Parathyroid adenoma (tissue), 2 donors: ENCODE data around the gene PGBD5.

Experiments
- H2AFZ ChIP-seq: fragments of 300-600 bp; sonication (generic); one replicate; pipeline ENCODE4 v1.7.0; 2017; ENCODE audit warnings: antibody characterized with exemption, mild to moderate bottlenecking
- H3K27ac ChIP-seq: fragments of 300-600 bp; sonication (generic); one replicate; pipeline ENCODE4 v1.7.0; 2017
- H3K27me3 ChIP-seq: fragments of 300-600 bp; sonication (generic); one replicate; pipeline ENCODE4 v1.7.0; 2017; ENCODE audit warnings: low read length; ENCODE audit not compliant: control insufficient read depth, insufficient read depth
- H3K36me3 ChIP-seq: fragments of 300-600 bp; sonication (generic); one replicate; pipeline ENCODE4 v1.7.0; 2017; ENCODE audit warnings: low read length; ENCODE audit not compliant: control insufficient read depth, insufficient read depth
- H3K4me1 ChIP-seq: fragments of 300-600 bp; sonication (generic); one replicate; pipeline ENCODE4 v1.7.0; 2017; ENCODE audit warnings: control low read depth
- H3K4me2 ChIP-seq: fragments of 300-600 bp; sonication (generic); one replicate; pipeline ENCODE4 v1.7.0; 2017; ENCODE audit warnings: low read length
- H3K4me3 ChIP-seq: fragments of 300-600 bp; sonication (generic); one replicate; pipeline ENCODE4 v1.7.0; 2017; ENCODE audit warnings: low read depth, low read length
- H3K79me2 ChIP-seq: fragments of 300-600 bp; sonication (generic); one replicate; pipeline ENCODE4 v1.7.0; 2017; ENCODE audit warnings: control low read depth
- H3K9ac ChIP-seq: fragments of 300-600 bp; sonication (generic); one replicate; pipeline ENCODE4 v1.7.0; 2017; ENCODE audit warnings: mild to moderate bottlenecking
- H3K9me3 ChIP-seq: fragments of 300-600 bp; sonication (generic); one replicate; pipeline ENCODE4 v1.7.0; 2017; ENCODE audit warnings: low read length; ENCODE audit not compliant: control insufficient read depth
- CTCF ChIP-seq: fragments of 300-600 bp; sonication (generic); IDR thresholded peaks from one replicate; pipeline ENCODE4 v1.7.0; 2017; ENCODE audit warnings: antibody characterized with exemption, mild to moderate bottlenecking
- donor health status: primary hyperparathyroidism.

PGBD5 gene

GRCh38 chr1:230394741-230395140, 31.4 kb downstream of the PGBD5 start:
- H3K36me3 ChIP-seq: no peaks in the 10 kb centered on the region
- TF ChIP-seq CTCF: no peak
- no peaks in the 10 kb centered on the region for H3K4me1 ChIP-seq
- no peak overlapping the region for H3K4me2 ChIP-seq
- no peaks in the 10 kb centered on the region for H3K27me3 ChIP-seq
- H3K9ac ChIP-seq: no peak overlapping the region
- no peak overlapping the region for H3K27ac ChIP-seq
- H3K4me3 ChIP-seq: no peak overlapping the region
- H3K79me2 ChIP-seq: peaks cover 5% of the 10 kb centered on the region
- no peak overlapping the region for H2AFZ ChIP-seq
- no peaks in the 10 kb centered on the region for H3K9me3 ChIP-seq

GRCh38 chr1:230394134-230394533, 32.0 kb downstream of the PGBD5 start:
- no peaks in the 10 kb centered on the region for H3K4me1 ChIP-seq
- no peaks in the 10 kb centered on the region for H3K9me3 ChIP-seq
- TF ChIP-seq CTCF: no peak
- no peak overlapping the region for H3K9ac ChIP-seq
- no peak overlapping the region for H2AFZ ChIP-seq
- H3K4me2 ChIP-seq: no peak overlapping the region
- no peak overlapping the region for H3K4me3 ChIP-seq
- H3K27ac ChIP-seq: no peak overlapping the region
- H3K27me3 ChIP-seq: no peaks in the 10 kb centered on the region
- H3K79me2 ChIP-seq: peaks cover 2% of the 10 kb centered on the region
- H3K36me3 ChIP-seq: no peaks in the 10 kb centered on the region

GRCh38 chr1:230393722-230394121, 32.4 kb downstream of the PGBD5 start:
- no peak overlapping the region for H3K4me3 ChIP-seq
- H3K4me2 ChIP-seq: no peak overlapping the region
- no peaks in the 10 kb centered on the region for H3K4me1 ChIP-seq
- no peaks in the 10 kb centered on the region for H3K36me3 ChIP-seq
- H3K27me3 ChIP-seq: no peaks in the 10 kb centered on the region
- TF ChIP-seq CTCF: no peak
- H3K27ac ChIP-seq: no peak overlapping the region
- no peak overlapping the region for H3K9ac ChIP-seq
- peaks cover 2% of the 10 kb centered on the region for H3K79me2 ChIP-seq
- H3K9me3 ChIP-seq: no peaks in the 10 kb centered on the region
- H2AFZ ChIP-seq: no peak overlapping the region

- Histone ChIP-seq H3K36me3 (no peaks in the 10 kb centered on the region), H3K4me2 (no peak overlapping the region), H3K27me3 (no peaks in the 10 kb centered on the region), H3K4me3 (no peak overlapping the region), H3K27ac (no peak overlapping the region), H3K9ac (no peak overlapping the region), H3K4me1 (no peaks in the 10 kb centered on the region), H3K9me3 (no peaks in the 10 kb centered on the region), H3K79me2 (peaks cover 2% of the 10 kb centered on the region), H2AFZ (no peak overlapping the region)
- no peak for TF ChIP-seq CTCF
These were observed 33.1 kb downstream of the PGBD5 start for GRCh38 chr1:230392920-230393521.

- H3K27ac ChIP-seq: no peak overlapping the region
- H2AFZ ChIP-seq: no peak overlapping the region
- peaks cover 2% of the 10 kb centered on the region for H3K79me2 ChIP-seq
- H3K9me3 ChIP-seq: no peaks in the 10 kb centered on the region
- no peaks in the 10 kb centered on the region for H3K4me1 ChIP-seq
- TF ChIP-seq CTCF: no peak
- H3K4me3 ChIP-seq: no peak overlapping the region
- no peaks in the 10 kb centered on the region for H3K36me3 ChIP-seq
- H3K27me3 ChIP-seq: no peaks in the 10 kb centered on the region
- H3K9ac ChIP-seq: no peak overlapping the region
- no peak overlapping the region for H3K4me2 ChIP-seq
These were observed 33.6 kb downstream of the PGBD5 start for GRCh38 chr1:230392536-230392909.
